GM12878 (cell line): ENCODE data around the gene ZDHHC19. TPM values are rescaled to one million over a fixed set of nuclear protein-coding genes. Genes with fewer than 3 reads are reported as not detected.
A peak's percentile ranks its signal among the peaks of the same experiment; 100 is the strongest.

ENCODE experiments used
- ATAC-seq: fragments of 200-7000 bp; cut with Tn5 transposase; 3 replicates; pipeline ENCODE4 v1.9.1; 2020; ENCODE audit warnings: mild to moderate bottlenecking, moderate library complexity
- BruUV-seq: library from RNA; stranded (reverse); fragments of 400-500 nt; replicated peaks from 2 replicates; lab custom pipeline; 2021; lab: Mats Ljungman, UMichigan
- CTCF ChIA-PET: fragments of 300-600 bp; sonication (Branson Sonifier 250); formaldehyde crosslinking; extraction: SDS; loops from one replicate; lab custom pipeline; 2021; ENCODE audit warnings: inconsistent platforms; lab: Yijun Ruan, JAX
- POLR2A ChIA-PET: fragments of 350-600 bp; formaldehyde crosslinking; extraction: SDS; loops from one replicate; lab custom pipeline; 2021; ENCODE audit warnings: inconsistent platforms; lab: Charles Lee
- RAD21 ChIA-PET: fragments of 300-600 bp; sonication (Branson Sonifier 250); formaldehyde crosslinking; loops from one replicate; lab custom pipeline; 2023; ENCODE audit warnings: antibody characterized with exemption; ENCODE audit not compliant: unreplicated experiment; lab: Charles Lee
- SMC1A ChIA-PET: fragments of 300-600 bp; sonication (Branson Sonifier 250); formaldehyde crosslinking; loops from one replicate; lab custom pipeline; 2023; ENCODE audit not compliant: unreplicated experiment, uncharacterized antibody; lab: Charles Lee
- DNase-seq: peaks from one replicate; pipeline ENCODE4 v3.0.0-alpha.2; 2011; ENCODE audit warnings: low read depth, low spot score
- FAIRE-seq: peaks from 3 replicates; lab custom pipeline; 2011; peaks lifted over from hg19 to GRCh38; lab: Jason Lieb, UNC
- H2AFZ ChIP-seq: 2 replicates; pipeline ENCODE4 v1.6.0; 2011; ENCODE audit warnings: low read depth, low read length, control low read depth; ENCODE audit not compliant: control insufficient read depth
- H3K27ac ChIP-seq: 2 replicates; pipeline ENCODE4 v1.5.1; 2011; ENCODE audit warnings: control low read depth; ENCODE audit not compliant: control insufficient read depth, insufficient read depth
- H3K27me3 ChIP-seq, 2 experiments: replicated peaks in 1 of 2; 2 replicates each; pipeline versions ENCODE4 v1.6.0 to v1.6.1; 2011; ENCODE audit warnings: low read length in 1 of 2; ENCODE audit not compliant: control insufficient read depth in 2 of 2, insufficient read depth in 2 of 2
- H3K36me3 ChIP-seq, 2 experiments: 2 replicates each; pipeline ENCODE4 v1.5.1; 2011; ENCODE audit warnings: low read length in 1 of 2; ENCODE audit not compliant: control insufficient read depth in 2 of 2, insufficient read depth in 2 of 2
- H3K4me1 ChIP-seq: 2 replicates; pipeline ENCODE4 v1.6.1; 2011; ENCODE audit warnings: mild to moderate bottlenecking, low read length, moderate library complexity, mixed read lengths; ENCODE audit not compliant: control insufficient read depth, insufficient read depth
- H3K4me2 ChIP-seq: 2 replicates; pipeline ENCODE4 v1.6.0; 2011; ENCODE audit warnings: control low read depth; ENCODE audit not compliant: control insufficient read depth, insufficient read depth
- H3K4me3 ChIP-seq: fragments of 200-600 bp; sonication (generic); 2 replicates; pipeline ENCODE4 v1.5.1; 2016
- H3K79me2 ChIP-seq: 2 replicates; pipeline ENCODE4 v1.6.0; 2011; ENCODE audit warnings: low read length; ENCODE audit not compliant: control insufficient read depth, insufficient read depth
- H3K9ac ChIP-seq: 2 replicates; pipeline ENCODE4 v1.8.0; 2011; ENCODE audit warnings: low read length, control low read depth, mixed read lengths; ENCODE audit not compliant: control insufficient read depth, insufficient read depth
- H3K9me3 ChIP-seq: replicated peaks from 3 replicates; pipeline ENCODE4 v1.5.1; 2011; ENCODE audit warnings: mild to moderate bottlenecking, low read length; ENCODE audit not compliant: control insufficient read depth, insufficient read depth
- H4K20me1 ChIP-seq: 2 replicates; pipeline ENCODE4 v1.6.0; 2011; ENCODE audit not compliant: control insufficient read depth, insufficient read depth
- EED ChIP-seq: sonication (generic); IDR thresholded peaks from 2 replicates; pipeline ENCODE4 v1.6.1; 2016; ENCODE audit warnings: antibody characterized with exemption, low read depth
- ESRRA ChIP-seq: IDR thresholded peaks from 2 replicates; pipeline ENCODE4 v1.6.1; 2012; ENCODE audit warnings: mild to moderate bottlenecking, low read length, improper control_type of control experiment
- GATAD2B ChIP-seq: fragments of 450-650 bp; conservative IDR thresholded peaks from 2 replicates; pipeline ENCODE4 v1.6.1; 2017; ENCODE audit warnings: low read depth, mild to moderate bottlenecking, moderate library complexity
- HDAC6 ChIP-seq: fragments of 200-600 bp; sonication (generic); IDR thresholded peaks from one replicate; pipeline ENCODE4 v1.8.0; 2017; ENCODE audit warnings: antibody characterized with exemption; ENCODE audit not compliant: unreplicated experiment
- NRF1 ChIP-seq: conservative IDR thresholded peaks from 2 replicates; pipeline ENCODE4 v1.6.1; 2011; ENCODE audit warnings: mild to moderate bottlenecking, low read depth, low read length, improper control_type of control experiment
- POLR2AphosphoS5 ChIP-seq: IDR thresholded peaks from 2 replicates; pipeline ENCODE4 v1.6.1; 2011; ENCODE audit warnings: mild to moderate bottlenecking, low read length, inconsistent platforms
- RBBP5 ChIP-seq: fragments of 200-600 bp; sonication (generic); conservative IDR thresholded peaks from 2 replicates; pipeline ENCODE4 v1.6.1; 2016
- SIN3A ChIP-seq: IDR thresholded peaks from 2 replicates; pipeline ENCODE4 v1.6.1; 2012; ENCODE audit warnings: low read depth, low read length, improper control_type of control experiment
- STAT3 ChIP-seq: IDR thresholded peaks from 2 replicates; pipeline ENCODE4 v1.6.1; 2011; ENCODE audit warnings: low read depth, low read length, improper control_type of control experiment
- TCF3 ChIP-seq: IDR thresholded peaks from 2 replicates; pipeline ENCODE4 v1.6.1; 2012; ENCODE audit warnings: low read depth, mild to moderate bottlenecking, low read length, borderline replicate concordance; ENCODE audit not compliant: insufficient read depth
- USF2 ChIP-seq: IDR thresholded peaks from 2 replicates; pipeline ENCODE4 v1.6.1; 2011; ENCODE audit warnings: low read depth, low read length, improper control_type of control experiment, borderline replicate concordance
- WGBS: methylation state at CpG from one replicate; pipeline ENCODE4 v1.1.6; 2016; ENCODE audit warnings: low lambda C conversion rate; ENCODE audit not compliant: insufficient replicate concordance, insufficient coverage; ENCODE audit errors: missing lambda C conversion rate; 5-methylcytosine and 5-hydroxymethylcytosine counted together
- in situ Hi-C: fragments of 300-500 bp; cut with MboI; formaldehyde crosslinking; loops from 9 replicates; pipeline ENCODE4 v1.14.3; 2018; ENCODE audit warnings: mixed read lengths
- intact Hi-C: fragments of 100-400 bp; cut with micrococcal nuclease; formaldehyde crosslinking; loops from one replicate; pipeline ENCODE4 v1.14.2; 2022; ENCODE audit not compliant: unreplicated experiment
- polyA plus RNA-seq, 11 experiments: library from polyadenylated mRNA; depleted of rRNA in 4 of 11; unstranded in 6 of 11; stranded (reverse) in 5 of 11; fragments of >200 nt; fragmentation: Nextera tagmentation in 4 of 11; fragmentation: Illumina TruSeq in 1 of 11; extraction: Ambion mirVana in 4 of 11; extraction: Trizol in 1 of 11; gene quantifications; 1 replicate in 1 of 11; 2 replicates in 10 of 11; pipeline versions ENCODE4 v1.2.1 to v1.2.3, GENCODE V29; 2011 to 2016; ENCODE audit warnings: inconsistent platforms in 2 of 11, missing spikeins in 2 of 11, low read depth in 1 of 11
- total RNA-seq, 4 experiments: library from RNA; depleted of rRNA in 3 of 4; stranded (reverse); fragments of >200 nt in 3 of 4; fragmentation: Illumina TruSeq in 1 of 4; extraction: Trizol in 1 of 4; gene quantifications; 2 replicates each; pipeline versions ENCODE4 v1.2.1 to v1.2.3, GENCODE V29; 2013 to 2021
- TF ChIP-seq, protein P1 (sequence below): fragments of 450-650 bp; IDR thresholded peaks from 2 replicates; pipeline ENCODE4 v1.6.1; 2017; ENCODE audit warnings: antibody characterized with exemption, mild to moderate bottlenecking, moderate library complexity

The ZDHHC19 gene
- total and polyA plus RNA-seq, 10 of the 15 experiments (the other 5 are each of a cell fraction or from before 2014, with no cell fraction given): 0.26 TPM; not detected in 9

DNA sequence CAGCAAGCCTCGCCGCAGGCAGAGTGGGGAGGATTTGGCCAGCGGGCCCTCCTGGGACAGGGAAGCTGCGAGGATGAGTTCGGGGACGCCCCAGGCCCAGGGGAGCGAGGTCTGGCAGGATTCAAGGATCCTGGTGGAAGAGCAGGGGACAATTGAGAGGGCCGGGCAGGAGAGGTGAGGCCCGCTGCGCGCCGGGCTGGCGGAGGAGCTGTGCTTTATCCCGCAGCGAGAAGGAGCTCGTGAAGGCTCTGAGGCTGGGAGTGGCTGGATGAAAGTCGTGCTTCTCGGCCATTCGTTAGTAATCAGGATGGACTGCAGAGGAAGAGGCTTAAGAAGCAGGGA lies 8.7 kb upstream of the ZDHHC19 start:
- TF ChIP-seq EED (peak; percentile 9; the same call in 1 of the 2 replicates), USF2 (no peak)
- ChIA-PET POLR2A (no interaction called here), RAD21 (interaction anchor here (2.0 kb wide), 1 partner anchor 147 kb away, joined by 6 read pairs; no protein-coding TSS in a partner anchor), SMC1A (interaction anchor here (0.6 to 2.8 kb wide), 5 partner anchors 10 to 234 kb away, joined by 3 to 9 read pairs (median 5); no protein-coding TSS in a partner anchor), CTCF (interaction anchor here (1.4 kb wide), 1 partner anchor 14 kb away, joined by 3 read pairs; no protein-coding TSS in a partner anchor)
- Histone ChIP-seq H3K4me2 (peak overlapping the region; percentile 96), H3K9ac (peak overlapping the region; percentile 28; the same call in 1 of the 2 replicates), H3K27me3 (no peaks in the 10 kb centered on the region), H3K36me3 (no peaks in the 10 kb centered on the region), H3K4me3 (no peak overlapping the region), H4K20me1 (no peaks in the 10 kb centered on the region), H3K27ac (peak overlapping the region; percentile 48; the same call in 1 of the 2 replicates), H3K79me2 (no peaks in the 10 kb centered on the region), H3K9me3 (no peaks in the 10 kb centered on the region), H3K4me1 (peaks cover 10% of the 10 kb centered on the region), H2AFZ (peak overlapping the region; percentile 97)
- DNase-seq (no peak), FAIRE-seq (no peak), ATAC-seq (no peak)
- 80% methylated on average over 19 of the region's 19 CpGs for WGBS
- no TSS peak for BruUV-seq
- in situ Hi-C loops: no loop called here
- intact Hi-C loops: no loop called here

- Histone ChIP-seq H3K27ac (peak overlapping the region; percentile 48), H3K4me2 (peak overlapping the region; percentile 96)
- in situ Hi-C loops: no loop called here
- TF ChIP-seq TCF3 (no peak), SIN3A (peak; percentile 53; the same call in 1 of the 2 replicates), RBBP5 (no peak), POLR2AphosphoS5 (no peak), STAT3 (no peak), NRF1 (no peak), ESRRA (no peak), GATAD2B (no peak; the same call in 1 of the 2 replicates), HDAC6 (no peak)
- TF ChIP-seq, protein P1, sequence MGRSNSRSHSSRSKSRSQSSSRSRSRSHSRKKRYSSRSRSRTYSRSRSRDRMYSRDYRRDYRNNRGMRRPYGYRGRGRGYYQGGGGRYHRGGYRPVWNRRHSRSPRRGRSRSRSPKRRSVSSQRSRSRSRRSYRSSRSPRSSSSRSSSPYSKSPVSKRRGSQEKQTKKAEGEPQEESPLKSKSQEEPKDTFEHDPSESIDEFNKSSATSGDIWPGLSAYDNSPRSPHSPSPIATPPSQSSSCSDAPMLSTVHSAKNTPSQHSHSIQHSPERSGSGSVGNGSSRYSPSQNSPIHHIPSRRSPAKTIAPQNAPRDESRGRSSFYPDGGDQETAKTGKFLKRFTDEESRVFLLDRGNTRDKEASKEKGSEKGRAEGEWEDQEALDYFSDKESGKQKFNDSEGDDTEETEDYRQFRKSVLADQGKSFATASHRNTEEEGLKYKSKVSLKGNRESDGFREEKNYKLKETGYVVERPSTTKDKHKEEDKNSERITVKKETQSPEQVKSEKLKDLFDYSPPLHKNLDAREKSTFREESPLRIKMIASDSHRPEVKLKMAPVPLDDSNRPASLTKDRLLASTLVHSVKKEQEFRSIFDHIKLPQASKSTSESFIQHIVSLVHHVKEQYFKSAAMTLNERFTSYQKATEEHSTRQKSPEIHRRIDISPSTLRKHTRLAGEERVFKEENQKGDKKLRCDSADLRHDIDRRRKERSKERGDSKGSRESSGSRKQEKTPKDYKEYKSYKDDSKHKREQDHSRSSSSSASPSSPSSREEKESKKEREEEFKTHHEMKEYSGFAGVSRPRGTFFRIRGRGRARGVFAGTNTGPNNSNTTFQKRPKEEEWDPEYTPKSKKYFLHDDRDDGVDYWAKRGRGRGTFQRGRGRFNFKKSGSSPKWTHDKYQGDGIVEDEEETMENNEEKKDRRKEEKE: no peak
Measured at GRCh38 chr3:196219194-196219969, 8.2 kb upstream of the ZDHHC19 start.

More at GRCh38 chr3:196219194-196219969, 8.2 kb upstream of the ZDHHC19 start:
- Histone ChIP-seq H3K36me3 (no peaks in the 10 kb centered on the region), H3K27me3 (no peaks in the 10 kb centered on the region), H3K4me3 (peak overlapping the region; percentile 24), H3K4me1 (peaks cover 10% of the 10 kb centered on the region), H3K9ac (peak overlapping the region; percentile 28), H2AFZ (peak overlapping the region; percentile 97), H3K79me2 (no peaks in the 10 kb centered on the region), H3K9me3 (no peaks in the 10 kb centered on the region), H4K20me1 (no peaks in the 10 kb centered on the region)
- intact Hi-C loops: no loop called here
- ChIA-PET SMC1A (interaction anchor here (0.6 to 2.8 kb wide), 7 partner anchors 11 to 234 kb away, joined by 3 to 9 read pairs (median 3); no protein-coding TSS in a partner anchor), CTCF (interaction anchor here (0.6 to 1.9 kb wide), 3 partner anchors 15 to 146 kb away, joined by 3 to 5 read pairs (median 3); no protein-coding TSS in a partner anchor), RAD21 (interaction anchor here (1.0 to 2.0 kb wide), 3 partner anchors 15 to 146 kb away, joined by 3 to 6 read pairs (median 3); no protein-coding TSS in a partner anchor), POLR2A (interaction anchor here (0.5 to 0.6 kb wide), 2 partner anchors 146 to 172 kb away, joined by 3 read pairs; no protein-coding TSS in a partner anchor)
- WGBS: 4% methylated on average over 19 of the region's 19 CpGs
- BruUV-seq: no TSS peak
- FAIRE-seq (peak; percentile 96), DNase-seq (peak; percentile 64), ATAC-seq (peak; percentile 95)
